HG03354 (cell line): ENCODE data around the gene G2E3.
"Not testable (repeated sequence)": the region's sequence is repeated elsewhere in the genome, so short reads cannot be mapped to it uniquely, and the experiment has no call there.

ENCODE experiments used
- ATAC-seq: cut with Tn5 transposase; IDR thresholded peaks from one replicate; pipeline ENCODE4 v1.9.1; 2021; ENCODE audit warnings: mild to moderate bottlenecking; ENCODE audit not compliant: unreplicated experiment, poor library complexity, severe bottlenecking

The G2E3 gene, protein sequence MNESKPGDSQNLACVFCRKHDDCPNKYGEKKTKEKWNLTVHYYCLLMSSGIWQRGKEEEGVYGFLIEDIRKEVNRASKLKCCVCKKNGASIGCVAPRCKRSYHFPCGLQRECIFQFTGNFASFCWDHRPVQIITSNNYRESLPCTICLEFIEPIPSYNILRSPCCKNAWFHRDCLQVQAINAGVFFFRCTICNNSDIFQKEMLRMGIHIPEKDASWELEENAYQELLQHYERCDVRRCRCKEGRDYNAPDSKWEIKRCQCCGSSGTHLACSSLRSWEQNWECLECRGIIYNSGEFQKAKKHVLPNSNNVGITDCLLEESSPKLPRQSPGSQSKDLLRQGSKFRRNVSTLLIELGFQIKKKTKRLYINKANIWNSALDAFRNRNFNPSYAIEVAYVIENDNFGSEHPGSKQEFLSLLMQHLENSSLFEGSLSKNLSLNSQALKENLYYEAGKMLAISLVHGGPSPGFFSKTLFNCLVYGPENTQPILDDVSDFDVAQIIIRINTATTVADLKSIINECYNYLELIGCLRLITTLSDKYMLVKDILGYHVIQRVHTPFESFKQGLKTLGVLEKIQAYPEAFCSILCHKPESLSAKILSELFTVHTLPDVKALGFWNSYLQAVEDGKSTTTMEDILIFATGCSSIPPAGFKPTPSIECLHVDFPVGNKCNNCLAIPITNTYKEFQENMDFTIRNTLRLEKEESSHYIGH

DNA sequence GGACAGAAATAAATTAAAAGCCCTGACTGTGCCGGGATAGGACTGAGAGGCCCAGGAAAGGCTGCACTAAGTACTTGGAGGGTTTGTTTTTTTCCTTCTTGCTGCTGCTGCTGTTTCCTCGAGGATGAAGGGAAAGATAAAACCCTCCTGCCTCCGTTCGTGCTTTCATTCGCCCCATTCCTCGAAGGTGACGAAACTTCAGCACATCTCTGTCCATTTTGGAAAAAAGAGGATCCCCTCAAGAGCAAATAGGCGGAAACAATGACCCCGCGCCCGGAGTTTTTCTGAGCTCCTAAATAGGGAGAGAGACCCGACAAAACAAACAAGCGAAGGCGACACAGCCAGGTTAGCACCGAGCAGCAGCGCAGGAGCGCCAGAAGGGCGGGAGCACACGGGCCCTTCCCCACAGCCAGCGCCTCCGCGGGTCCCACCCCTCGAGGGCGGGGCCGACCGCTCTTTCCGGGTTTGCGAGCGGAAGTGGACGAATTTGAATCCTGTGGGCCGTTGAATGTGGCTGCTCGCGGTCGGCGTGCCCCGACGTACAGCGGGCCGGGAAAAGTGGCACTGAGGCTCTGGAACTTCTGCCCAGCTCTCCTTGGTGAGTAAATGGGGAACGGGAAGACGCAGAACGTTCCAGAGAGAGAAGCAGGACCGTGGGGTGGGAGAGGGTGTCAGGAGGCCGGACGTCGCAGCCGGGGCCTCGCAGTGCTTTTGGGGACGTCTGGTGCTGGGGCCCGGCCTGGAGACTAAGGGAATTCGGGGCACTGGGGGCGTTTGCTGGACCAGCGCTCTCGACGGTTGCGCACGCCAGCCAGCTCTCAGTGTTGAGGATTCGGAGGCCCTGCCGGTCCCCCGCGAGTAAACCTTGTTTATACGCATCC lies at the start of gene G2E3:
Gene G2E3 (plus strand): TSS at position 484 of the 881 bp plus-strand sequence. CDS start 21,922 bp downstream, outside the sequence.
- ATAC-seq: peak; percentile 99

- no peak for ATAC-seq
These were observed 41.2 kb upstream of the G2E3 start for GRCh38 chr14:30517737-30518136.

GRCh38 chr14:30518867-30519560 lies 39.9 kb upstream of the G2E3 start:
- ATAC-seq: no peak

DNA sequence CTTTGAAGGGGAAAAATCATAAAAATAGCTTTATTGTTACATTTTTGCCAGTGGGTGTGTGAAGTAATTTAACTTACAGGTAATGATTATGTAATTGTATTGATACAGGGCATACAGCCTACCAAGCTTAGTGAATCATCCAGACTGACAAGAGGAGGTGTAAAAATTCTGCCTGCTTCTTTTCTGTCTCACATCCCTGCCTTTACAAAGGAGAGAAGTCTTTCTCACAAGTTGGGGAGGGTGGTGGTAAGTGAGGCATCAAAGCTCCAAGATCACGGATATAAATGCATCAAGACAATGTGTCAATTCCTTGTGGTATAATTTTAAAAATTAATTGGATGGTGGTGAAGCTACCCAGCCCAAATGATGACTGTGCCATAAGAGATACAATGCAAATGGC lies 39.0 kb upstream of the G2E3 start:
- ATAC-seq: no peak

DNA sequence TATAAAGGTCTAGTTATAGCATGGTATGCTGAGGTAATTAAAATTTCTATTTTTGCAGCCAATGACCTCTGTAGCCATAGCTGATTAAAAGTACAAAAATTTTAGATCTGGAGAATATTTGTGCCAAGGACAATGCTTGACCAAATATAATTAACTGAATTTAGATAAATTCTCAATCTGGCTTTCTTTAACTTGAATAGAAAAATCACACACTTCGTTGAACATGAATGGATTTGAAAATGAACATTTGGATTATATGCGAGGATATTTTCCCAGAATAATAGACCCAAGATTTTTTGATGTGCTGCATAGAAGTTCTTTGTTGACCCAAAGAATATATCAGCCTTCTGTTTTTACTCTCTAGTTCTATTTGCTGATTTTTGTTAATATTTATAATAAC lies 38.4 kb upstream of the G2E3 start:
- ATAC-seq: no peak

GRCh38 chr14:30521899-30522736 lies 36.8 kb upstream of the G2E3 start:
- peak; percentile 82 for ATAC-seq

DNA sequence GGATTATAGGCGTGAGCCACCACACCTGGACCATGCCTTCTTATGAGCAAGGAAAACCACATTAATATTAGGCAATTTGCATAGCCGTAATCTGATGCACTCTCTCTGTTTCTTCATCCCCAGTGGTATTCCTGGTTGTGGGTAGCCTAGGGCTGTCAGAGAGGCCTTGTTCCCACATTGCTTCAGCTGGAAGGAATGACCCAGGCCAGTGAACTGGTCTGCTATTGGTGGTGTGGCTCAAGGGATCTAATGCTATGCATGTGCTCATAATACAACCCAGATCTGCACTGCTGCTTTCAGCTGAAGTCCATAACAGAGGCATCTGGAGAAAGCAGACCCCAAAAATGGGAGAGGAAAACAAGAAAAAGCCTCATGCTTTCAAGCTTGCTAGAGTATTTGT lies 33.1 kb upstream of the G2E3 start:
- no peak for ATAC-seq

DNA sequence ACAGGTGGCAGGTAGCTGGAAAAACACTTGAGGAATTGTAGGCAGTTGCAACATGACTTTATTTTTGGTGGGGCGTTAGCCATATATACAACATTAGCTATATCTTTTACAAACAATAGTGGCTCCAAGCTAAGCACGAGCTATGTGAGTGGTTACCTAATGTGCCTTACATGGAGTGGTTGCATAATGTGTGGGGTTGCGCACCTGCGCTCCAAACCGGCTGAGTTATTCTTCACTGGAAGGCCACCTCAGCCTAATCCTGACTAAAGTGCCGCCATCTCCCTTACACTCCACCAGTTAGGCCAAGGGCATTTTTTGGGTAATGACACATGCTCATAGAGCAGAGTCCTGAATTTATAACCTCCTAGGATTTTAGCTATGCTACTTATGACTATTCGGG lies 31.8 kb upstream of the G2E3 start:
- no peak for ATAC-seq

DNA sequence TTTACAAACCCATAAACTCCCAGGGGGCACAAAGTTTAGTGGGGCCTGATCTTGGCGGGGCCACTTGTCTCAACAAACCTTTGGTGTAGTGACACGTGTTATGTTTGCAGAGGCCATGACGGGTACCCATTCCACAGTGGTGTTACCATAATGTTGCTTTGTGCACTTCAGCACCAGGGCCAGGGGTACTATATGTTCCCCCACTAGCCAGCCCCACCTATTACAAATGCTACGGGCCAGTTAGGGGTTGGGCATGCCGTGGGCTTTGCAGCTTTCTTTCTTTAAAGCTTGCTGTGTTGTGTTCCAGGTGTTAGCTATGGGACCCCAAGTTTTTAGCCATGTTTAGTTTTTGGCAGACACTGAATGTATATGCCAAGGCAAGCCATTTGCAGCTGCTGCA lies 30.8 kb upstream of the G2E3 start:
- no peak for ATAC-seq

DNA sequence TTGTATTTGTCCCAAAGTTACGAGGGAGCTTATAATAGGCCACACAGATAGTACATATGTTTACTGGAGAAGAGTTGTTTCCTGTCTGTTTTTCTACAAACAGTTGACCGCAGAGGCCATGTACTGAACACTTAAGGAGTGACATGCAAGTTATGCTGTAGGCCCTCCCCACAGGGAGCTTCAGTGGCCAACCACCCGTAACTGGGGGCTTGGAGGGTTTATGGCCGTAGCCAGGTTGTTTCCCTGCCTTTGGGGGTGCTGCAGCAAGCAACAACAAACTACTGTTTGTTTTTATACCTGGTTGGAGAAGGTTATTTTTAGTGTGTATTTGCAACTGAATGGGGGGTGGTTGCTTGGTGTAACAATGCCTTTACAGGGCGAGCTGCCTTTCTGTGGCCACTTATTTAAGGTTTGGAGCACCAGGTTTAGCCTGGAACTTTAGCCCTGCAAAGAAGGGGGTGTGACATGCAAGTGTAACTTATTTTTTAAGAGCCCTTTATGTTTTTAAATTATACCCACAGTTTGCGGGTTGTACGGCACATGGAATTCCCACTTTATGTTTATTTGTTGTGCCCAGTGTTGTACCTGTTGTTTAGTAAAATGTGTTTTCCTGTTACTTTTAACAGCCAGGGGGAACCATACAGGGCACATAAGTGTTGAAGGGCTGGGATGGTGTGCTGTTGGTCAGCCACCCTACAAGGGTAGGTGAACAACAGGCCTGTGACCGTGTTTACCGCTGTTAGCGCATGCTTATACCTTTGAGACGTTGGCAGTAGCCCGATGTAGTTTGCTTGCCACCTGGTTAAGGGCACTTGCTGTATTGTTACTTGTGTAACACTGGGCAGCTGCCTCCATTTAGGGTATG lies 29.9 kb upstream of the G2E3 start:
- no peak for ATAC-seq

DNA sequence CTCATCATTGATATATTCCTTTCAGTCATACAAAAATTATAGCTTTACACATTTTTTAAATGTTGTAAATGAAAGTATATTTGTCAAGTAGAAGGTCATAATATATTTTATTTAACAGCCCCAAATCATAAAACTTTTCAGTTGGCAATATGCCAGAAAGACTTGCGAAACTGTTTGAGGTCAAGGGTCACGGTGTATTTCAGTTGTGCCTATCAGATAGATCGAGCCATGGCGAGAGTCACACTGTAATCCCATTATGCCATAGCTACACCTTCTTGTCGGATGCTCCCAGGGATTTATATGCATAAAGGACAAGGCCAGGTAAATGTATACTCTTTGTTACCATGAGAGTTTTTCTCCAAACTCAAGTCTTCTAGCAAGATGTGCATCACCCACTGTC lies 26.7 kb upstream of the G2E3 start:
- no peak for ATAC-seq

- ATAC-seq: no peak
These were observed 25.8 kb upstream of the G2E3 start for GRCh38 chr14:30533126-30533525.

GRCh38 chr14:30541318-30541717 lies 17.6 kb upstream of the G2E3 start:
- ATAC-seq: no peak

DNA sequence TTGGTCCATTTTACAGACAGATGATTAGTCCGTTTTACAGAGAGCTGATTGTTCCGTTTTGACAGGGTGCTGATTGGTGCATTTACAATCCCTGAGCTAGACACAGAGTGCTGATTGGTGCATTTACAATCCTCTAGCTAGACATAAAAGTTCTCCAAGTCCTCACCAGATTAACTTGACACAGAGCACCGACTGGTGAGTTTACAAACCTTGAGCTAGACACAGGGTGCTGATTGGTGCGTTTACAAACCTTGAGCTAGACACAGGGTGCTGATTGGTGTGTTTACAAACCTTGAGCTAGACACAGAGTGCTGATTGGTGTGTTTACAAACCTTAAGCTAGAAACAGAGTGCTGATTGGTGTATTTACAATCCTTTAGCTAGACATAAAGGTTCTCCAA lies 12.2 kb upstream of the G2E3 start:
- not testable (repeated sequence) for ATAC-seq

- no peak for ATAC-seq
These were observed 11.4 kb upstream of the G2E3 start for GRCh38 chr14:30547388-30548048.

- ATAC-seq: no peak
These were observed 8.6 kb upstream of the G2E3 start for GRCh38 chr14:30550335-30550734.

DNA sequence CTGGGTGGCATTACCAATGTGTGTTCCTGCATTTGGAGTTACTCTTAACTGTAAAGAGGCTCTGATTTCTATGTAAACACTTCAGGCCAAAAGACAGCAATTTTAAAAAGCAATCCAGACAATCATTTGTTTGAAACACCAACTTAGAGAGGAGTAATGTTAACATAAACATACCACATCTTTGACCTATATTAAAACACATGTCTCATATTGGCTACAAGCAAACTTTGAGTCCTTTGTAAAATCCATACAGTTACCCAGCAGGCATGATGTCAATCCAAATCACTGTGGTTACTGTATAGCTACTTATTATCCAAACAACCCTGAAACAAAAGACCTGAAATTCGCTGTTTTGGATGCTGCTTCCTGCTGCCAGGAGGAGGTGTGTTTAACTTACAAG lies 7.5 kb upstream of the G2E3 start:
- no peak for ATAC-seq
